ENCODE results near the gene MCC.

GRCh38 chr5:113115956-113116355 lies 372.3 kb downstream of the MCC start:
- TF ChIP-seq POLR2A (IDR thresholded peaks at IDR 0.05) (no peak), POLR2AphosphoS5 (IDR thresholded peaks at IDR 0.05) (no peak)

All from breast epithelium (tissue), 3 donors.